ENCODE data around the gene HNRNPA1. TPM values are rescaled to one million over a fixed set of nuclear protein-coding genes. Genes with fewer than 3 reads are reported as not detected.

The HNRNPA1 gene
- total RNA-seq, 1 experiment from 2014 or later, result 3,193 TPM

- H3K14ac ChIP-seq (ENCODE audit: insufficient read depth, low read length), result peak overlapping the region; percentile 96; the same call in 1 of the 2 replicates
- no peaks in the 10 kb centered on the region for H3K9me3 ChIP-seq (ENCODE audit: control insufficient read depth, low read depth, low read length)
- H2BK12ac ChIP-seq (ENCODE audit: insufficient read length, low read depth, low read length), result no peak overlapping the region
- peak overlapping the region; percentile 94 for H3K9ac ChIP-seq (ENCODE audit: extremely low read depth, insufficient read length, low read length)
- H3K23ac ChIP-seq (ENCODE audit: insufficient read length, low read depth, low read length), result no peak overlapping the region
- H3T11ph ChIP-seq (ENCODE audit: low read length), result peak overlapping the region; percentile 99
- H2AFZ ChIP-seq (ENCODE audit: low read length), result no peak overlapping the region
- Mint-ChIP-seq H3K27ac (peak overlapping the region; percentile 98 to 100 (median 99)), H3K27me3 (ENCODE audit: low read depth) (no peaks in the 10 kb centered on the region), H3K4me1 (peaks cover 44 to 59% of the 10 kb centered on the region in 2 experiments), H3K9me3 (0 out of 5 replicates have a peak, but pooled peaks cover 0 to 5% of the 10 kb centered on the region in 2 experiments), H3K4me3 (peak overlapping the region; percentile 73 to 82), H3K36me3 (ENCODE audit: insufficient read depth in 1 of 3, low read depth in 3 of 3) (peaks cover 30 to 37% (median 34%) of the 10 kb centered on the region in 3 experiments)
- no peak overlapping the region for H4K8ac ChIP-seq (replicated peaks; ENCODE audit: insufficient read length, low read depth, low read length)
- H3K4me2 ChIP-seq (ENCODE audit: insufficient read depth, insufficient read length, low read length), result peak overlapping the region; percentile 88
- peak overlapping the region; percentile 99 for H2BK20ac ChIP-seq (ENCODE audit: low read depth, low read length, poor library complexity, severe bottlenecking)
- no peak overlapping the region for H4K5ac ChIP-seq (ENCODE audit: insufficient read length, low read depth, low read length)
- no peaks in the 10 kb centered on the region; the same call in 1 of the 2 replicates for H3K79me2 ChIP-seq (ENCODE audit: insufficient read depth, low read length)
- no peaks in the 10 kb centered on the region for H4K20me1 ChIP-seq (ENCODE audit: control insufficient read depth, insufficient read depth, insufficient read length)
- peak overlapping the region; percentile 99 for H3K27ac ChIP-seq (ENCODE audit: insufficient read length, low read depth, low read length)
- H3K27me3 ChIP-seq (ENCODE audit: insufficient read depth, low read length), result no peaks in the 10 kb centered on the region
- no peak overlapping the region for H2AK5ac ChIP-seq (ENCODE audit: insufficient read length, low read length)
- H3K56ac ChIP-seq (ENCODE audit: insufficient read length, low read depth, low read length), result peak overlapping the region; percentile 93
- H3K23me2 ChIP-seq (ENCODE audit: insufficient read length, low read depth, low read length, poor library complexity, severe bottlenecking), result peaks cover 3% of the 10 kb centered on the region
- DNase-seq, result peak; percentile 98
- peak overlapping the region; percentile 99 for H3K18ac ChIP-seq (ENCODE audit: insufficient read length, low read depth, low read length)
- H2BK5ac ChIP-seq (ENCODE audit: insufficient read length, low read length), result peak overlapping the region; percentile 95
- peak overlapping the region; percentile 98 for H2BK120ac ChIP-seq (ENCODE audit: low read depth, low read length, poor library complexity, severe bottlenecking)
- no CpG with 5 or more reads among the region's 11 CpGs for WGBS (ENCODE audit: extremely low coverage, insufficient read length, low lambda C conversion rate)
- no peak overlapping the region for H4K91ac ChIP-seq (ENCODE audit: insufficient read length, low read depth, low read length)
- peak overlapping the region; percentile 62; the same call in 1 of the 2 replicates for H3K4ac ChIP-seq (ENCODE audit: low read depth, low read length)
- H3K4me1 ChIP-seq (ENCODE audit: insufficient read depth, low read length), result peaks cover 14% of the 10 kb centered on the region; the same call in 1 of the 2 replicates
- H2BK15ac ChIP-seq (ENCODE audit: low read depth, low read length), result no peak overlapping the region
- TF ChIP-seq CTCF (conservative IDR thresholded peaks at IDR 0.05), result no peak
- no peaks in the 10 kb centered on the region for H3K79me1 ChIP-seq (ENCODE audit: insufficient read depth, low read depth, low read length, poor library complexity, severe bottlenecking)
Observed at GRCh38 chr12:54259194-54260011, 21.1 kb upstream of the HNRNPA1 start.

Data from H9 (cell line).